GM18858 (cell line): Measurements from ENCODE around the gene IGFL2.
"Not testable (repeated sequence)": the region's sequence is repeated elsewhere in the genome, so short reads cannot be mapped to it uniquely, and the experiment has no call there.

Experiments used
- ATAC-seq: cut with Tn5 transposase; IDR thresholded peaks from one replicate; pipeline ENCODE4 v1.9.1; 2021; ENCODE audit not compliant: unreplicated experiment

Gene IGFL2

DNA sequence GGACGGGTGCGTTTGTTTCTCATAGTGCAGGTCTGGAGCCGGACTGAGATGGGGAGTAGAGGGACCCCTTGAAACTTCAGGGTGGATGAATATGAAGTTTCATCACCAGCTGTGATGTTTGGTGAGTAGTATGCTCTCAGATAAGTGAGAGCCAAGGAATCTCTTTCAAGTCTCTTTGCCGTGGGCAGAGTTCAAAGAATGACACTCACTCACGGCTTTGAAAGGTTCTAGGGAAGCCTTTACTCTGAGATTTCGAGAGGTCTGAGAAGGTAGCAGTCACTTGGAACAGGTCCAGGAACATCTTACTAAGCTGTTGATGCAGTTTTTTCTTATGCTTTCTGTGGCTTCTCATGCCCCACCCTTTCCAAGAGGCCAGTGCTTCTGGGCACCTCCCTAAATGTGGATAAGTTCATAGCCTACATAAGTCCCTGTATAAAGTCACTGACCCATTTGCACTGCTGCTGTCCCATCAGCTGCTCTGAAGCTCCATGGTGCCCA is at the start of gene IGFL2:
Gene IGFL2, plus strand, starts transcription at position 448 of the 498 bp plus-strand sequence. Its CDS starts 41 bp downstream, at position 489.
- no peak for ATAC-seq

GRCh38 chr19:46100344-46100743 is 47.7 kb upstream of the IGFL2 start:
- ATAC-seq = no peak

- ATAC-seq = no peak
Observed at GRCh38 chr19:46101293-46101692, 46.7 kb upstream of the IGFL2 start.

GRCh38 chr19:46102333-46102732 is 45.7 kb upstream of the IGFL2 start:
- ATAC-seq = not testable (repeated sequence)

- ATAC-seq = no peak
Observed at GRCh38 chr19:46107371-46107770, 40.7 kb upstream of the IGFL2 start.

- no peak for ATAC-seq
Observed at GRCh38 chr19:46109876-46110275, 38.2 kb upstream of the IGFL2 start.

DNA sequence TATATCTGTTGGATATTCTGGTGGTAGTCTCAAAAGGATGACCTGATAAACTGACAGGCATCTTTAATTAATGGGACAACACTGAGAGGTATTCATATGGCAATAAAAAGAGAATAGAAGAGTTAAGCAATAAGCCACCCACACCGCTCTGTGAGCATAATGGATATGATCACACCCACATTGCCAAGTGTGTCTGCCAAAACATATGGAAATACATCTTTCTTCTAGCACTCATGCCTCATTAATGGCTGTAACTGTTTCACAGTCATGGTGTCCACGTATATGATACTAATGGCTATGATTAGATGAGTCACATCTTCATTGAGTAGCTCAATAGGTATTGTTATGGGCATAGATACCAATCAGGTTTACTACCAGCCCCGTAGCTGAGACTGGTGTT is 36.7 kb upstream of the IGFL2 start:
- ATAC-seq = no peak

GRCh38 chr19:46112527-46112926 is 35.5 kb upstream of the IGFL2 start:
- ATAC-seq = no peak

GRCh38 chr19:46113726-46114125 is 34.3 kb upstream of the IGFL2 start:
- no peak for ATAC-seq

DNA sequence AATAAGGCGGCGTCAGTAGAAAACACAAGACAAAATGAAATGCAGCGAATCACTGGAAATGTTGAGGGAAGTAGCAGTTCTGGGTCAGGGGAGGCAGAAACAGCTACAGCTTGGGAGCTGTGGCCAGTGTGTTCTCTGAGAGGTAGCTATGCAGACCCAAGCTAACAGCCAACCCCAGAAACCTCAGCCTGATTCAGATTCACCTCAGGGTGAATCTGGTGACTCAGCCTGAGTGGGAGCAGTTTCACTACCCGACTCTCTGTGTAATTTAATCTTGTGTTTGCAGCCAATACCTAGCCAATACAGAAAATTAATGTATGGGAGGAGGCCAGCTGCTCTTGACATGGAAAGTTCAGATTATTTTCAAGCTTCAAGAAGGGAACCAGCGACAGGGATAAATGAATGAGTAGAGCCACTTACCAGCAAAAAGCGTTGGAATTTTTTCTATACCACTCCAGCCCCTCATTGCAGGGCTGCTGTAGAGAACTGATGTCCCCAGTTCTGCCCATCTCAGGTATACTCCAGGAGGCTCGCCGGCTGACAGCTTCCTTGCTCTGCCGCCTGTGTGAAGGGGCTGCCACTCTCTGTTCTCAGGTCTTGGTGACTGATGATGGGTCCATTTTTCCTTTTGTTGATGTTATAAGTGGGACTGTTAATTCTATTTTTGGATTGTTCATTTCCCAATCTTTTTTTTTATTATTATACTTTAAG is 32.5 kb upstream of the IGFL2 start:
- ATAC-seq = no peak

- ATAC-seq = no peak
Observed at GRCh38 chr19:46116121-46116520, 31.9 kb upstream of the IGFL2 start.

DNA sequence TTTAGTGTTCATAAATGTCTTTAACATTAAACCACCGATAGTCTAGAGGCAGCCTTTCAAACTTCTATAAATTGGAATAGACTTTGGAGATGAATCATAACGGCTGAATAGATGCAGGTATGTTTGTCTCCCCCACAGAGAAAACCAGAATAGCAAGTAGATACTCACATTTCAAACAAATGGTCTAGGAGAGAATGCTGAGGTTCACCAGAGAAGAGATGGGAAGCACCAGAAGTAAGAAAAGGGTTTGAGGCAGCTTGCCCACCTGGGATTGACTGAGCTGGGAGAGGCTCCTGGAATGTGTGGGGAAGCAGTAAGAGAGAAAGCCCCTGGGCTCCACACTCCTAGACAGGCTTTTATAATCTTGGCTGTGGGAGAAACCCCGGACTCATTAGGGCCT is 29.9 kb upstream of the IGFL2 start:
- no peak for ATAC-seq

DNA sequence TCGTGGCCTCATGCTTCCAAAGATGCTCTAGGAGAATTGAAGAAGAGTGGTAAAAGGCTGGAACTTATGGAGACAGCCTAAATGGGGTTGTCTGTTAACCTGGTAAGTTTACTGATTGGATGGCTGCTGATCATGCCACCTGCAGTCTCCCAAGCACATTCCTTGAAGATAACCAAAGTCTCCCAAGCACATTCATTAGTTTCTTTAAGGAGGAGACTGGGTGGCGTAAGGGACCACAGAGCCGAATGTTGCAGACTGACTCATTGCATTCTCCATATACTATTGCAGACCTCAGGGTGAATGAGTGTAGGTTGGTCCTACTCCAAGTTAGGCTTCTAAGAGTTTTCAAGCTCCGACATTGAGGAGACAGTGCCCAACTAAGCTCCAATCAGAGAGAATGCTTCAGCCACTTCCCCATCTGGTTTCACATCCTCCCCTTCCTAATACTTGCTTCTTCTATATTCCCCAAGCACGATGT is 23.4 kb upstream of the IGFL2 start, which contains the start of gene IGFL3:
Gene IGFL3, minus strand, starts transcription at position 51 of the 478 bp plus-strand sequence. Its CDS starts 39 bp downstream, at position 12.
- no peak for ATAC-seq

GRCh38 chr19:46125447-46125846 is 22.6 kb upstream of the IGFL2 start:
- ATAC-seq = no peak

GRCh38 chr19:46126086-46126580 is 21.9 kb upstream of the IGFL2 start:
- ATAC-seq = no peak

DNA sequence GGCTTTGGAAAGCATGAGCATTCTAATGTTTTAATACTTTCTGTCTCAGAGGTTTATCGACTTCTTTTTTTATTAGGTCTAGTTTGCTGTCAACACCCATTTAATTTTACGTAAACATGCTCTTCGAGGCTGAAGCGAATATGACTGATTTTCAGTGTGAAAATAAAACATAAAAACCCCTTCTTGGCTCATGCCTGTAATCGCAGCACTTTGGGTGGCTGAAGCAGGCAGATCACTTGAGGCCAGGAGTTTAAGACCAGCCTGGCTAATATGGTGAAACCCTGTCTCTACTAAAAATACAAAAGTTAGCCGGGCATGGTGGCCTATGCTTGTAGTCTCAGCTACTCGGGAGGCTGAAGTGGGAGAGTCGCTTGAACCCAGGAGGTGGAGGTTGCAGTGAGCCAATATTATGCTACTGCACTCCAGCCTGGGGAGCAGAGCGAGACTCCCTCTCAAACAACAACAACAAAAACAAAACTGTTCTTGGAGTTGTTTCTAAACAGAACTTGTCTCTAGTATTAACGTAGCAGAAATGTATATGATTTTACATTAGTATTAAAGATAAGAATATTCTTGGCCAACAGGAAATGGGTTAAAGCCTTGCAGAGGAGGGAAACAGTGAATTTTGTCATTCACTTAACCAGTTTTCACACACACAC is 16.4 kb upstream of the IGFL2 start:
- no peak for ATAC-seq

DNA sequence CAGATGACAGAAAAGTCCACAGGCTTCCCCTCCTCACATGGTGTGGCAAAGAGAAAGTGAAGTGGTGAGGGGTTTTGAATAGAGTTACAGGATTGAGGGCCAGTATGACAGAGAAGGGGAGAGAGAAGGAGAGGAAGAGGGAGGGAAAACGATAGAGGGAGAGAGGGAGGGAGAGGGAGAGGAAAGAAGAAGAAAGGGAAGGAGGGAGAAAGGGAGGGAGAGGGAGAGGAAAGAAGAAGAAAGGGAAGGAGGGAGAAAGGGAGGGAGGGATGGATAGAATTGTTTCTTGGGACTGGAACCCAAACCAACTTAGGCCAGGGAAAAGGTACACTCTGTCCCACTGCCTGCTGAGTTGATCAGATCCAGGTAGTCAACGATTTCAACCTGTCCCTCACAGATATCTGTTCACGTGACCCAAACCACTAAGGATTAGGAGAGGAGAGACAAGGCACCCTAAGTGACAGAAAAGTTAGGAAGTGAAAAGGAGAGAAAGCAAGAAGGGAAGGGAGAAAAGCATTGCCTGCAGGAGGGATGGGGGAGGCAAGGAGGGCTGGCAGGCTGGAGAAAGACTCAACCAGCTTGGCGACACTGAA is 15.4 kb upstream of the IGFL2 start:
- ATAC-seq = no peak

DNA sequence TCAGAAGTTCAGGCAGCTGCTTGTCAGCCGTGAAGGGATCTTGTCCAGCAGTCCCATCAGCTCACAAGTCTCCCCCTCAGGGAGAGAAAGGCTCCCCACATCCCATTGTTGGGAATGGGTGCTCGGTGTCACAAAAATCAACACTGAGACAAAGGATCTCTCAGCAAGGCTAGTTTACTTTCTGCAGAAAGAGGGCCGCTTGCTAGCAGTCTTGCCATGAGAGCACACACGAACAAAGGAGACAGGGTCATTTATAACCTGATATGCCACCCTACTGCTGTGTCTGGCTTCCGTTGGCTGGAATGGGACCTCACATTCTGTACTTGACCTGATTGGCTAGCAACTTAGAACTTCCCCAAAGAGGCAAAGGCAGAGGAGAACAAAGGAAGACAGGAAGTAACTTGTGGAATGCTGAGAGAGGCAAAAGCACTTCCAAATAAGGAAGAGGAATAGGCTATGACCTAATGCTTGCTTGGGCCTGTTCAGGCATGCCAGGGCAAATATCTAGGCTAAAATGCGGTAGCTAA is 14.9 kb upstream of the IGFL2 start:
- ATAC-seq = no peak

GRCh38 chr19:46133777-46134241 is 14.2 kb upstream of the IGFL2 start:
- ATAC-seq = no peak

DNA sequence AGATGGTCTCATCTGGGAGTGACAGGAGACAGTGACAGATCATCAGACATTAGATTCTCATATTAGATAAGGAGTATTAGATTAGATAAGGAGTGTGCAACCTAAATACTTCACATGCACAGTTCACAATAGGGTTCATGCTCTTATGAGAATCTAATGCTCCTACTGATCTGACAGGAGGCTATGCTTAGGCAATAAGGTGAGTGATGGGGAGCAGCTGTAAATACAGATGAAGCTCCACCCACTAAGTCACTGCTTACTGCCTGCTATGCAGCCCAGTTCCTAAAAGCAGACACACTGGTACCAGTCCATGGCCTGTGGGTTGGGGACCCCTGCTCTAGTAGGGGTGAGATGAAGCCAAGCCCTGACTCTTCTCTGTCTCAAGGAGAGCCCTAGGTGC is 13.5 kb upstream of the IGFL2 start:
- no peak for ATAC-seq

DNA sequence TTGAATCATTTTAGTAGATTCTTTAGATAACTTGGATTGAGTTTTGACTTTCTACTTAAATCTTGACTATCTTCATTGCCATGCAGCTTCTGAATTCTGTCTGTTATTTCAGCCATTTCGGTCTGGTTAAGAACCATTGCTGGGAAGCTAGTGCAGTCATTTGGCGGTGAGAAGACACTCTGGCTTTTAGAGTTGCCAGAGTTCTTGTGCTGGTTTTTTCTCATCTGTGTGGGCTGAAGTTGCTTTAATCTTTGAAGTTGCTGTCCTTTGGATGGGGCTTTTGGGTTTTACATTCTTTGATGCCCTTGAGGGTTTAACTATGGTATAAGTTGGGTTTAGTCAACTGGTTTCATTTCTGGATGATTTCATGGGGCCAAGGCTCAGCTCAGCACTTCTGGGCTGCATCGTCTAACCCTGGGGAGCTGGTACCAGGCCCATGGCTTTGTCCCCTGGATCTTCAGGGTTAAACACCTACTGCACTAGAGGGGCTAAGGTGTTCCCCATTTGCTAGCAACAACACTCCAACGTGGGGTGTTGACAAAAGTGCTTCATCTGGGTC is 10.0 kb upstream of the IGFL2 start:
- no peak for ATAC-seq
